Hepatocyte (in vitro differentiated cells): Measurements from ENCODE around the gene SERGEF.

Experiments used
- EZH2 ChIP-seq: fragments of 200-600 bp; sonication (generic); IDR thresholded peaks from 2 replicates; pipeline ENCODE4 v1.6.1; 2016; ENCODE audit warnings: antibody characterized with exemption, mild to moderate bottlenecking, borderline replicate concordance
- EZH2phosphoT487 ChIP-seq: fragments of 200-600 bp; sonication (generic); IDR thresholded peaks from one replicate; pipeline ENCODE4 v1.6.1; 2018; ENCODE audit warnings: antibody characterized with exemption, mild to moderate bottlenecking, low read depth, moderate library complexity; ENCODE audit not compliant: unreplicated experiment, severe bottlenecking
- TF ChIP-seq, protein P1 (sequence below): fragments of 200-600 bp; sonication (generic); IDR thresholded peaks from 2 replicates; pipeline ENCODE4 v1.5.1; 2016; ENCODE audit warnings: antibody characterized with exemption, mild to moderate bottlenecking; ENCODE audit not compliant: poor library complexity

DNA sequence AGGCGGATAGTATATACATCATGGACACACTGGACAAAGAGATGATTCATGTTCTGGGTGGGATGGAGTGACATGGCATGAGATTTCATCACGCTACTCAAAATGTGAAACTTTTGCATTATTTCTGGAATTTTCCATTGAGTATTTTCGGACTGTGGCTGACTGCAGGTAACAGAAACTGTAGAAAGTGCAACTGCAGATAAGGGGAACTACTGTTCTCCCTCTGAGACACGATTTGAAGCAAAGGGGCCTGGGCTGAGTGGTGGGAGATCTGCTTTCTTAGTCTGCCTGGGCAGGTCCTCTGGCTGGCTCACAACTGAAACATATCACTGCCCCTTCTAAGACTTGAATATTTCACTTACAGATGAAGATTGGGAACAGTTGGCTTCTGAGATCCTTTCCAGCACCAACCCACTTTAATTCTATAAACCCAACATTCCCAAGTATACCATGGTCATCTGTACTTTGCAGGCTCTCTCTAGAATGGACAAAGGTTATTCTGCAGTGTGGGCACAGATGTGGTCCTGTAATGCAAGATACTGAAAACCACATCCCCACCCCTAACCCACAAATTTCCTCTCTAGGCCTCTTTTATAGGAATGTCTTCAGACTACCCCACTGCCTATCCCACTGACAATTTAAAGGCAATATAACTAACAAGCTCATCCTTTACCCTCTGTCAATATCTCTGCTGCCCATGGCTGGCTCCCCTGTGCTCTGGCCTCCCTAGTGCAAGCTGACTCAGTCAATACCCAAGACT, 157.1 kb downstream of the SERGEF start:
- TF ChIP-seq, protein P1, sequence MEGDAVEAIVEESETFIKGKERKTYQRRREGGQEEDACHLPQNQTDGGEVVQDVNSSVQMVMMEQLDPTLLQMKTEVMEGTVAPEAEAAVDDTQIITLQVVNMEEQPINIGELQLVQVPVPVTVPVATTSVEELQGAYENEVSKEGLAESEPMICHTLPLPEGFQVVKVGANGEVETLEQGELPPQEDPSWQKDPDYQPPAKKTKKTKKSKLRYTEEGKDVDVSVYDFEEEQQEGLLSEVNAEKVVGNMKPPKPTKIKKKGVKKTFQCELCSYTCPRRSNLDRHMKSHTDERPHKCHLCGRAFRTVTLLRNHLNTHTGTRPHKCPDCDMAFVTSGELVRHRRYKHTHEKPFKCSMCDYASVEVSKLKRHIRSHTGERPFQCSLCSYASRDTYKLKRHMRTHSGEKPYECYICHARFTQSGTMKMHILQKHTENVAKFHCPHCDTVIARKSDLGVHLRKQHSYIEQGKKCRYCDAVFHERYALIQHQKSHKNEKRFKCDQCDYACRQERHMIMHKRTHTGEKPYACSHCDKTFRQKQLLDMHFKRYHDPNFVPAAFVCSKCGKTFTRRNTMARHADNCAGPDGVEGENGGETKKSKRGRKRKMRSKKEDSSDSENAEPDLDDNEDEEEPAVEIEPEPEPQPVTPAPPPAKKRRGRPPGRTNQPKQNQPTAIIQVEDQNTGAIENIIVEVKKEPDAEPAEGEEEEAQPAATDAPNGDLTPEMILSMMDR: no peak
- TF ChIP-seq EZH2 (no peak), EZH2phosphoT487 (no peak)
